PFSK-1 (cell line): ENCODE measurements around the gene SAMM50.

Experiments
- FOXP2 ChIP-seq: optimal IDR thresholded peaks from 2 replicates; pipeline ENCODE3; 2011; ENCODE audit warnings: borderline replicate concordance, control low read depth, inconsistent platforms; ENCODE audit not compliant: insufficient read depth; ENCODE audit errors: extremely low read length, extremely low read depth
- POLR2AphosphoS5 ChIP-seq: IDR thresholded peaks from 2 replicates; pipeline ENCODE4 v1.6.1; 2012; ENCODE audit warnings: low read depth, mild to moderate bottlenecking, control low read depth, low read length, moderate library complexity
- TF ChIP-seq, protein P1 (sequence below), 2 experiments: IDR thresholded peaks; 2 replicates each; pipeline versions ENCODE4 v1.6.1 to v1.8.0; 2011 to 2012; ENCODE audit warnings: low read depth in 2 of 2, low read length in 2 of 2, control low read depth in 1 of 2, inconsistent platforms in 1 of 2, mild to moderate bottlenecking in 1 of 2, moderate library complexity in 1 of 2; ENCODE audit not compliant: insufficient read depth in 1 of 2

DNA sequence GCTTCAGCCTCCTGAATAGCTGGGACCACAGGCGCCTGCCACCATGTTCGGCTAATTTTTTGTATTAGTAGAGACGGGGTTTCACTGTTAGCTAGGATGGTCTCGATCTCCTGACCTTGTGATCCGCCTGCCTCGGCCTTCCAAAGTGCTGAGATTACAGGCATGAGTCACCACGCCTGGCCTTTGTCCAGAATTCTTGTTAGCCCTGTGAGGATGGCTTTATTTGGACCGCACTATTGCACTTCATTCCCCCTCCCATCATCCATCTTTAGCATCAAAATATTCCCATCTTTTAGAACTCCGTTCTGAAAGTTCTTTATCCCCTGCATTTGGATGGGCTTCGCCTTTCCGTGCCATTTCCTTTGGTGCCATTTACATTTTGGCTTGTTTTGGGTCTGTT lies 2.6 kb downstream of the SAMM50 start:
- TF ChIP-seq POLR2AphosphoS5 (no peak), FOXP2 (no peak)
- TF ChIP-seq, protein P1, sequence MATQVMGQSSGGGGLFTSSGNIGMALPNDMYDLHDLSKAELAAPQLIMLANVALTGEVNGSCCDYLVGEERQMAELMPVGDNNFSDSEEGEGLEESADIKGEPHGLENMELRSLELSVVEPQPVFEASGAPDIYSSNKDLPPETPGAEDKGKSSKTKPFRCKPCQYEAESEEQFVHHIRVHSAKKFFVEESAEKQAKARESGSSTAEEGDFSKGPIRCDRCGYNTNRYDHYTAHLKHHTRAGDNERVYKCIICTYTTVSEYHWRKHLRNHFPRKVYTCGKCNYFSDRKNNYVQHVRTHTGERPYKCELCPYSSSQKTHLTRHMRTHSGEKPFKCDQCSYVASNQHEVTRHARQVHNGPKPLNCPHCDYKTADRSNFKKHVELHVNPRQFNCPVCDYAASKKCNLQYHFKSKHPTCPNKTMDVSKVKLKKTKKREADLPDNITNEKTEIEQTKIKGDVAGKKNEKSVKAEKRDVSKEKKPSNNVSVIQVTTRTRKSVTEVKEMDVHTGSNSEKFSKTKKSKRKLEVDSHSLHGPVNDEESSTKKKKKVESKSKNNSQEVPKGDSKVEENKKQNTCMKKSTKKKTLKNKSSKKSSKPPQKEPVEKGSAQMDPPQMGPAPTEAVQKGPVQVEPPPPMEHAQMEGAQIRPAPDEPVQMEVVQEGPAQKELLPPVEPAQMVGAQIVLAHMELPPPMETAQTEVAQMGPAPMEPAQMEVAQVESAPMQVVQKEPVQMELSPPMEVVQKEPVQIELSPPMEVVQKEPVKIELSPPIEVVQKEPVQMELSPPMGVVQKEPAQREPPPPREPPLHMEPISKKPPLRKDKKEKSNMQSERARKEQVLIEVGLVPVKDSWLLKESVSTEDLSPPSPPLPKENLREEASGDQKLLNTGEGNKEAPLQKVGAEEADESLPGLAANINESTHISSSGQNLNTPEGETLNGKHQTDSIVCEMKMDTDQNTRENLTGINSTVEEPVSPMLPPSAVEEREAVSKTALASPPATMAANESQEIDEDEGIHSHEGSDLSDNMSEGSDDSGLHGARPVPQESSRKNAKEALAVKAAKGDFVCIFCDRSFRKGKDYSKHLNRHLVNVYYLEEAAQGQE (IDR thresholded peaks at IDR 0.05; ENCODE audit: insufficient read depth in 1 of 2, low read depth in 2 of 2, low read length in 2 of 2), result no peak
